ENCODE data around the gene TUBGCP6. TPM values are rescaled to one million over a fixed set of nuclear protein-coding genes. Genes with fewer than 3 reads are reported as not detected.

TUBGCP6 gene
- total RNA-seq, 2 experiments from 2014 or later: 44.8 to 47.2 TPM

DNA sequence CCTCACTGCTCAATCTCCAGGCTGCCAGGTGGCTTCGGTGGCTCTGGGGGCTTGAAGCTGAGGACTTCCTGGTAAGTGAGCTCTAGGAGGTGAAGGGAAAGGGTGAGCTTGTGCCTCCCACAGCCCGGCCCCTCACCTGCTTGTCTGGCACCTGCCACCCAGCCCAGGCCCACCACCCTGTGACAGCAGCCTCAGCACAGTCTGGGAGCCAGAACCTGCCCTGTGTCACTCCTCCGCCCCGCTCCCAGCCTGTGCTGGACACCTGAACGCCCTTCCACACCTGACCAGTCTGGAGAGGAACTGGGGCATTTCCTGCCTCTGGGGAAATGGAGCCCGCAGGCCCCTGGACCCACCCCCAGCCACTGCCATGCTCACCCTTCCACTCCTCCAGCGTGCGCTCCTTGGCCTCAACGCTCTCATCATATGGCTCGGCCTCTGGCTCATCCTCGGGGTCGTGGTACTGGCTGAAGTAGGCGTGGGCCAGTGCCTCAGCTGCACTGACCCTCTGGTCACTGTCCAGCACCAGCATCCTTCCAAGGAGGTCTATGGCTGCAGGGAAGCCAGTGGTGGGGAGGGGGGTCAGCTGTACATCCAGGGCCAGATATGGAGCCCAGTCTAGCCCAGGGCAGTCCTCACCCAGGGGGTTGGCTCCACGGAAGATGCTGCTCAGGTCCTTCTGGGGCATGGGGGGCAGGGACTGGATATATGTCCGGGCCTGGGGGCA lies 20.3 kb upstream of the TUBGCP6 start:
- peaks cover 12% of the 10 kb centered on the region for H3K4me1 Mint-ChIP-seq (ENCODE audit: low read depth)
- TF ChIP-seq, protein P1, sequence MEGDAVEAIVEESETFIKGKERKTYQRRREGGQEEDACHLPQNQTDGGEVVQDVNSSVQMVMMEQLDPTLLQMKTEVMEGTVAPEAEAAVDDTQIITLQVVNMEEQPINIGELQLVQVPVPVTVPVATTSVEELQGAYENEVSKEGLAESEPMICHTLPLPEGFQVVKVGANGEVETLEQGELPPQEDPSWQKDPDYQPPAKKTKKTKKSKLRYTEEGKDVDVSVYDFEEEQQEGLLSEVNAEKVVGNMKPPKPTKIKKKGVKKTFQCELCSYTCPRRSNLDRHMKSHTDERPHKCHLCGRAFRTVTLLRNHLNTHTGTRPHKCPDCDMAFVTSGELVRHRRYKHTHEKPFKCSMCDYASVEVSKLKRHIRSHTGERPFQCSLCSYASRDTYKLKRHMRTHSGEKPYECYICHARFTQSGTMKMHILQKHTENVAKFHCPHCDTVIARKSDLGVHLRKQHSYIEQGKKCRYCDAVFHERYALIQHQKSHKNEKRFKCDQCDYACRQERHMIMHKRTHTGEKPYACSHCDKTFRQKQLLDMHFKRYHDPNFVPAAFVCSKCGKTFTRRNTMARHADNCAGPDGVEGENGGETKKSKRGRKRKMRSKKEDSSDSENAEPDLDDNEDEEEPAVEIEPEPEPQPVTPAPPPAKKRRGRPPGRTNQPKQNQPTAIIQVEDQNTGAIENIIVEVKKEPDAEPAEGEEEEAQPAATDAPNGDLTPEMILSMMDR (IDR thresholded peaks at IDR 0.05): no peak
- ATAC-seq (no peak), DNase-seq (no peak)
- intact Hi-C loops (cut with micrococcal nuclease): no loop called here
- H3K4me3 Mint-ChIP-seq: no peak overlapping the region
- CTCF ChIA-PET: interaction anchor here (1.8 kb wide), 1 partner anchor 13 kb away, joined by 7 read pairs; no protein-coding TSS in a partner anchor
- peaks cover 15% of the 10 kb centered on the region for H3K27me3 Mint-ChIP-seq
- POLR2A ChIA-PET: no interaction called here
- H3K27ac Mint-ChIP-seq: no peak overlapping the region
- H3K9me3 Mint-ChIP-seq: no peaks in the 10 kb centered on the region
- H3K36me3 Mint-ChIP-seq (ENCODE audit: low read depth): no peaks in the 10 kb centered on the region

GRCh38 chr22:50264104-50264745 lies 19.4 kb upstream of the TUBGCP6 start:
- H3K27ac Mint-ChIP-seq: no peak overlapping the region
- peaks cover 15% of the 10 kb centered on the region for H3K27me3 Mint-ChIP-seq
- intact Hi-C loops (cut with micrococcal nuclease): no loop called here
- ATAC-seq (no peak), DNase-seq (no peak)
- peaks cover 9% of the 10 kb centered on the region for H3K4me1 Mint-ChIP-seq (ENCODE audit: low read depth)
- no peaks in the 10 kb centered on the region for H3K9me3 Mint-ChIP-seq
- TF ChIP-seq, protein P1 (IDR thresholded peaks at IDR 0.05): no peak
- H3K4me3 Mint-ChIP-seq: no peak overlapping the region
- no peaks in the 10 kb centered on the region for H3K36me3 Mint-ChIP-seq (ENCODE audit: low read depth)
- ChIA-PET POLR2A (no interaction called here), CTCF (interaction anchor here (1.5 kb wide), 1 partner anchor 12 kb away, joined by 4 read pairs; no protein-coding TSS in a partner anchor)

GRCh38 chr22:50262973-50263617 lies 18.3 kb upstream of the TUBGCP6 start:
- H3K4me3 Mint-ChIP-seq: no peak overlapping the region
- no peaks in the 10 kb centered on the region for H3K9me3 Mint-ChIP-seq
- H3K27me3 Mint-ChIP-seq: peaks cover 20% of the 10 kb centered on the region
- TF ChIP-seq, protein P1 (IDR thresholded peaks at IDR 0.05): no peak
- ChIA-PET CTCF (interaction anchor here (1.1 to 1.8 kb wide), 4 partner anchors 10 to 22 kb away, joined by 3 to 7 read pairs (median 4); partner anchors contain the start of gene HDAC10), POLR2A (interaction anchor here (0.9 to 1.9 kb wide), 3 partner anchors 18 to 64 kb away, joined by 3 to 6 read pairs (median 4); partner anchors contain the start of gene DENND6B)
- intact Hi-C loops (cut with micrococcal nuclease): no loop called here
- no peak for ATAC-seq
- peaks cover 6% of the 10 kb centered on the region for H3K4me1 Mint-ChIP-seq (ENCODE audit: low read depth)
- H3K27ac Mint-ChIP-seq: no peak overlapping the region
- H3K36me3 Mint-ChIP-seq (ENCODE audit: low read depth): no peaks in the 10 kb centered on the region
- DNase-seq: no peak

- ATAC-seq (peak; percentile 38), DNase-seq (peak; percentile 57)
- peaks cover 6% of the 10 kb centered on the region for H3K4me1 Mint-ChIP-seq (ENCODE audit: low read depth)
- H3K36me3 Mint-ChIP-seq (ENCODE audit: low read depth): no peaks in the 10 kb centered on the region
- intact Hi-C loops (cut with micrococcal nuclease): no loop called here
- CTCF ChIA-PET: interaction anchor here (1.1 to 1.8 kb wide), 4 partner anchors 10 to 22 kb away, joined by 3 to 7 read pairs (median 4); partner anchors contain the start of gene HDAC10
- no peak overlapping the region for H3K27ac Mint-ChIP-seq
- no peaks in the 10 kb centered on the region for H3K9me3 Mint-ChIP-seq
- peaks cover 20% of the 10 kb centered on the region for H3K27me3 Mint-ChIP-seq
- H3K4me3 Mint-ChIP-seq: peak overlapping the region; percentile 61
- POLR2A ChIA-PET: interaction anchor here (0.9 to 1.9 kb wide), 2 partner anchors 17 to 18 kb away, joined by 3 to 6 read pairs; no protein-coding TSS in a partner anchor
- TF ChIP-seq, protein P1 (IDR thresholded peaks at IDR 0.05): no peak
Measured at GRCh38 chr22:50262460-50262911, 17.7 kb upstream of the TUBGCP6 start.

Data from activated CD8-positive, alpha-beta T cell treated with anti-CD3 and anti-CD28 coated beads for 36 hours (primary cell).